MM.1S (cell line): Measurements from ENCODE around the gene RHOH.

Source experiments
- DNase-seq: peaks from one replicate; pipeline ENCODE4 v3.0.0-alpha.2; 2015
- H2AFZ ChIP-seq: fragments of 300-600 bp; sonication (generic); 2 replicates; pipeline ENCODE4 v1.6.0; 2016; ENCODE audit warnings: antibody characterized with exemption, low read length
- H3F3A ChIP-seq: fragments of 300-600 bp; sonication (generic); 2 replicates; pipeline ENCODE4 v1.6.1; 2016; ENCODE audit warnings: mild to moderate bottlenecking, antibody characterized with exemption, low read length, moderate library complexity, mixed read lengths; ENCODE audit not compliant: insufficient read depth
- H3K27ac ChIP-seq: fragments of 300-600 bp; sonication (generic); 2 replicates; pipeline ENCODE4 v1.5.1; 2016; ENCODE audit warnings: mild to moderate bottlenecking, low read length
- H3K27me3 ChIP-seq: fragments of 300-600 bp; sonication (generic); replicated peaks from 2 replicates; pipeline ENCODE4 v1.6.0; 2016; ENCODE audit warnings: low read length; ENCODE audit not compliant: insufficient read depth
- H3K36me3 ChIP-seq: fragments of 300-600 bp; sonication (generic); replicated peaks from 2 replicates; pipeline ENCODE4 v1.6.1; 2016; ENCODE audit warnings: mild to moderate bottlenecking, low read length, mixed read lengths; ENCODE audit not compliant: insufficient read depth
- H3K4me1 ChIP-seq: fragments of 300-600 bp; sonication (generic); 2 replicates; pipeline ENCODE4 v1.6.1; 2016; ENCODE audit warnings: low read length, mixed read lengths
- H3K4me2 ChIP-seq: fragments of 300-600 bp; sonication (generic); 2 replicates; pipeline ENCODE4 v1.6.0; 2016; ENCODE audit warnings: low read depth, low read length
- H3K4me3 ChIP-seq: fragments of 300-600 bp; sonication (generic); 2 replicates; pipeline ENCODE4 v1.5.1; 2016; ENCODE audit warnings: low read length, mixed read lengths
- H3K79me2 ChIP-seq: fragments of 300-600 bp; sonication (generic); 2 replicates; pipeline ENCODE4 v1.6.1; 2016; ENCODE audit warnings: mixed run types, low read length, mixed read lengths
- H3K9ac ChIP-seq: fragments of 300-600 bp; sonication (generic); 2 replicates; pipeline ENCODE4 v1.6.1; 2016; ENCODE audit warnings: low read length, mixed read lengths
- H3K9me2 ChIP-seq: fragments of 300-600 bp; sonication (generic); replicated peaks from 2 replicates; pipeline ENCODE4 v1.6.1; 2016; ENCODE audit warnings: mild to moderate bottlenecking, low read length, mixed read lengths; ENCODE audit not compliant: insufficient read depth
- H3K9me3 ChIP-seq: fragments of 300-600 bp; sonication (generic); replicated peaks from 2 replicates; pipeline ENCODE4 v1.6.1; 2016; ENCODE audit warnings: mild to moderate bottlenecking, low read length, mixed read lengths; ENCODE audit not compliant: insufficient read depth
- H4K20me1 ChIP-seq: fragments of 300-600 bp; sonication (generic); 2 replicates; pipeline ENCODE4 v1.6.1; 2016; ENCODE audit warnings: mild to moderate bottlenecking, low read length, moderate library complexity, mixed read lengths; ENCODE audit not compliant: insufficient read depth
- EZH2 ChIP-seq: fragments of 300-600 bp; sonication (generic); optimal IDR thresholded peaks from 2 replicates; pipeline ENCODE3; 2017; ENCODE audit warnings: low read depth, mild to moderate bottlenecking, antibody characterized with exemption, low read length, mixed read lengths
- EZH2phosphoT487 ChIP-seq: fragments of 300-600 bp; sonication (generic); IDR thresholded peaks from 2 replicates; pipeline ENCODE4 v1.6.1; 2018; ENCODE audit warnings: antibody characterized with exemption, low read length
- TF ChIP-seq, protein P1 (sequence below): fragments of 300-600 bp; sonication (generic); IDR thresholded peaks from 2 replicates; pipeline ENCODE4 v1.5.1; 2016; ENCODE audit warnings: antibody characterized with exemption, low read length, mixed read lengths

RHOH gene

DNA sequence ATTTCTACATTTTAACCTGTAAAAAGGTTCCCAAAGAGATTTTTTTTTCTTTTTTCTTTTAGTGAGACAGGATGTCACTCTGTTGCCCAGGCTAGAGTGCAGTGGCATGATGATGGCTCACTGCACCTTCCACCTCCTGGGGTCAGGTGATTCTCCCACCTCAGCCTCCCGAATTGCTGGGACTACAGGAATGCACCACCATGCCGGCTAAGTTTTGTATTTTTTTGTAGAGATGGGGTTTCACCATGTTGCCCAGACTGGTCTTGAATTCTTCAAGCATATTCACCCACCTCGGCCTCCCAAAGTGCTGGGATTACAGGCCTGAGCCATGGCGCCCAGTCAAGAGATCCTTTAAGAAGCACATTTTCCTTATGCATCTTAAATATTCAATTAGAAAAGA lies 12.6 kb downstream of the RHOH start:
- Histone ChIP-seq H3K4me3 (no peak overlapping the region), H3K36me3 (peaks cover 26% of the 10 kb centered on the region), H3K9ac (no peak overlapping the region), H3K79me2 (peaks cover 100% of the 10 kb centered on the region), H3K9me2 (no peaks in the 10 kb centered on the region), H3K27me3 (no peaks in the 10 kb centered on the region), H4K20me1 (peaks cover 69% of the 10 kb centered on the region), H2AFZ (no peak overlapping the region), H3K4me1 (peaks cover 47% of the 10 kb centered on the region), H3K27ac (no peak overlapping the region), H3K4me2 (no peak overlapping the region; the same call in 1 of the 2 replicates), H3F3A (peaks cover 22% of the 10 kb centered on the region), H3K9me3 (no peaks in the 10 kb centered on the region)
- TF ChIP-seq EZH2 (no peak), EZH2phosphoT487 (no peak)
- TF ChIP-seq, protein P1, sequence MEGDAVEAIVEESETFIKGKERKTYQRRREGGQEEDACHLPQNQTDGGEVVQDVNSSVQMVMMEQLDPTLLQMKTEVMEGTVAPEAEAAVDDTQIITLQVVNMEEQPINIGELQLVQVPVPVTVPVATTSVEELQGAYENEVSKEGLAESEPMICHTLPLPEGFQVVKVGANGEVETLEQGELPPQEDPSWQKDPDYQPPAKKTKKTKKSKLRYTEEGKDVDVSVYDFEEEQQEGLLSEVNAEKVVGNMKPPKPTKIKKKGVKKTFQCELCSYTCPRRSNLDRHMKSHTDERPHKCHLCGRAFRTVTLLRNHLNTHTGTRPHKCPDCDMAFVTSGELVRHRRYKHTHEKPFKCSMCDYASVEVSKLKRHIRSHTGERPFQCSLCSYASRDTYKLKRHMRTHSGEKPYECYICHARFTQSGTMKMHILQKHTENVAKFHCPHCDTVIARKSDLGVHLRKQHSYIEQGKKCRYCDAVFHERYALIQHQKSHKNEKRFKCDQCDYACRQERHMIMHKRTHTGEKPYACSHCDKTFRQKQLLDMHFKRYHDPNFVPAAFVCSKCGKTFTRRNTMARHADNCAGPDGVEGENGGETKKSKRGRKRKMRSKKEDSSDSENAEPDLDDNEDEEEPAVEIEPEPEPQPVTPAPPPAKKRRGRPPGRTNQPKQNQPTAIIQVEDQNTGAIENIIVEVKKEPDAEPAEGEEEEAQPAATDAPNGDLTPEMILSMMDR: no peak
- DNase-seq: no peak

DNA sequence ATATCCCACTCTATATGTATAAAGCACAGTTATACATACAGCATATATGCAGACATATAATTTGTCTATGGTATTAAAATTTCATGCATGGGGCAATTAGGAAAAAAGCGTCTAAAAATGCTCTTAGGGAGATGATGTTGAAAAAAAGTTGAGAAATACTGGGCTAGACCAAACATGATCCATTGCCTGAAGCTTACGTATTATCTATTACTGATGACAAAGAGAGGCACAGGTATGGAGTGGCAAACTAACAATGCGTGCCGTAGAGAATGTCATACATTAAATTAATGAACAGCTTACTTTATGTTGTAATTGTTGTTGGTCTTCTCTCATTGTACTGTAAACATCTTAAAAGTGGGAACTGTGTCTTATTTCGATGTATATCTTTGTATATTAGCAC lies 13.9 kb downstream of the RHOH start:
- Histone ChIP-seq H3K4me3 (no peak overlapping the region), H3K4me2 (no peak overlapping the region), H3K9me2 (no peaks in the 10 kb centered on the region), H3F3A (peaks cover 8% of the 10 kb centered on the region), H3K36me3 (peaks cover 30% of the 10 kb centered on the region), H3K9me3 (no peaks in the 10 kb centered on the region), H2AFZ (no peak overlapping the region), H3K79me2 (peaks cover 100% of the 10 kb centered on the region), H4K20me1 (peaks cover 79% of the 10 kb centered on the region), H3K4me1 (peaks cover 39% of the 10 kb centered on the region), H3K27ac (no peak overlapping the region), H3K9ac (no peak overlapping the region), H3K27me3 (no peaks in the 10 kb centered on the region)
- no peak for DNase-seq
- TF ChIP-seq EZH2: no peak
- TF ChIP-seq EZH2phosphoT487: no peak
- TF ChIP-seq, protein P1: no peak

DNA sequence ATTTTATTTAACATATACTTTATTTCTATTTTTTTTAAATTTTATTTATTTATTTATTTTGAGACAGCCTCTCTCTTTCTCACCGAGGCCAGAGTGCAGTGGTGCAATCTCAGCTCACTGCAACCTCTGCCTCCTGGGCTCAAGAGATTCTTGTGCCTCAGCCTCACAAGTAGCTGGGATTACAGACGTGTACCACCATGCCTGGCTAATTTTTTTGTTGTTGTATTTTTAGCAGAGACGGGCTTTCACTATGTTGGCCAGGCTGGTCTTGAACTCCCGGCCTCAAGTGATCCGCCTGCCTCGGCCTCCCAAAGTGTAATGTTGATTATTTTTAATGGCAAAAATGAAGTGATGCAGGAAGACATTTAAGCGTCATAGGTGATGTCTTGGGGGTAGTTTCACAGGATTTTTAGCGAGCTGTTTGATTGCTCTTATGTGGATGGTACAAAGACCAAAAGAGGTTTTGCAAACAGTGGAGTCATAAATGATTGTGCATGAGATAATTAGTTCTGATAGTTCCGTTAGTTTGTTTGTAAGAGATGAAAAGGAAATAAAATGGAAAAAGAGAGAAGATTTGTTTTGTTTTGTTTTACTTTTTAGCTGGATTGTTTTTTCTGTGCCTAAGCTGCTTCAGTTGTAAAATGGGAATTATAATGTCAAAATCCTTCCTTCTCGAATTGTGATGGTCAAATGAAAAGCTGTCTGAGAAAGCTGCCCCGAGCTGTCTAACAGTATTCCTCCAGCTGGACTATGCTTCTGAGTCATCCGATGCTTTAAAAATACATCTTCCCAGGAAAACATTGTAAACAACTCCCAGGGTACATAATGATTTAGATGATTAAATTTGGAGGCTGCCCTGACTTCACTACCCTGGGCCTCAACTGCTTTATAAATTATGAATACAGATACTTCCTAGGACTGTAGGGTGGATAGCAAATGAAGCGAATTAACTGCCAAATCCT lies 14.7 kb downstream of the RHOH start:
- no peak overlapping the region for H3K9ac ChIP-seq
- peaks cover 79% of the 10 kb centered on the region for H4K20me1 ChIP-seq
- H3K27me3 ChIP-seq: no peaks in the 10 kb centered on the region
- H3K36me3 ChIP-seq: peaks cover 30% of the 10 kb centered on the region
- no peak overlapping the region for H3K4me3 ChIP-seq
- H2AFZ ChIP-seq: no peak overlapping the region
- DNase-seq: no peak
- H3K4me2 ChIP-seq: no peak overlapping the region
- H3K27ac ChIP-seq: no peak overlapping the region
- H3F3A ChIP-seq: peaks cover under 1% of the 10 kb centered on the region; the same call in 1 of the 2 replicates
- no peaks in the 10 kb centered on the region for H3K9me3 ChIP-seq
- H3K9me2 ChIP-seq: no peaks in the 10 kb centered on the region
- peaks cover 32% of the 10 kb centered on the region for H3K4me1 ChIP-seq
- no peak for TF ChIP-seq EZH2
- TF ChIP-seq, protein P1: no peak
- H3K79me2 ChIP-seq: peaks cover 100% of the 10 kb centered on the region
